GM23338 (cell line): ENCODE results near the gene UBE2H. TPM values are rescaled to one million over a fixed set of nuclear protein-coding genes. Genes with fewer than 3 reads are reported as not detected.

Source experiments
- ATAC-seq: fragments of 200-7000 bp; cut with Tn5 transposase; 3 replicates; pipeline ENCODE4 v1.9.1; 2020
- DNase-seq: peaks from one replicate; pipeline ENCODE4 v3.0.0-alpha.2; 2015; ENCODE audit warnings: low spot score
- H2AFZ ChIP-seq: fragments of 200-600 bp; sonication (generic); 2 replicates; pipeline ENCODE4 v1.8.0; 2016; ENCODE audit warnings: antibody characterized with exemption, mild to moderate bottlenecking, moderate library complexity
- H3F3A ChIP-seq: fragments of 200-600 bp; sonication (generic); replicated peaks from 2 replicates; pipeline ENCODE4 v1.8.0; 2017; ENCODE audit warnings: antibody characterized with exemption, mixed run types, low read depth
- H3K27ac ChIP-seq: fragments of 200-600 bp; sonication (generic); 2 replicates; pipeline ENCODE4 v1.6.1; 2016; ENCODE audit warnings: low read depth
- H3K27me3 ChIP-seq: fragments of 200-600 bp; sonication (generic); 2 replicates; pipeline ENCODE4 v1.8.0; 2016; ENCODE audit warnings: mild to moderate bottlenecking, mixed run types, moderate library complexity; ENCODE audit not compliant: insufficient read depth
- H3K36me3 ChIP-seq: fragments of 200-600 bp; sonication (generic); 2 replicates; pipeline ENCODE4 v1.8.0; 2016; ENCODE audit warnings: mild to moderate bottlenecking; ENCODE audit not compliant: insufficient read depth
- H3K4me1 ChIP-seq: fragments of 200-600 bp; sonication (generic); 2 replicates; pipeline ENCODE4 v1.8.0; 2016; ENCODE audit warnings: mild to moderate bottlenecking, moderate library complexity; ENCODE audit not compliant: insufficient read depth
- H3K4me2 ChIP-seq: fragments of 200-600 bp; sonication (generic); 2 replicates; pipeline ENCODE4 v1.7.1; 2017; ENCODE audit warnings: mixed run types
- H3K4me3 ChIP-seq: fragments of 200-600 bp; sonication (generic); 2 replicates; pipeline ENCODE4 v1.6.1; 2016; ENCODE audit warnings: mixed run types
- H3K79me2 ChIP-seq: fragments of 200-600 bp; sonication (generic); replicated peaks from 2 replicates; pipeline ENCODE4 v1.8.0; 2017; ENCODE audit warnings: mild to moderate bottlenecking; ENCODE audit not compliant: insufficient read depth
- H3K9me2 ChIP-seq: fragments of 200-600 bp; sonication (generic); 2 replicates; pipeline ENCODE4 v1.8.0; 2017; ENCODE audit not compliant: insufficient read depth
- H4K20me1 ChIP-seq: fragments of 200-600 bp; sonication (generic); replicated peaks from 2 replicates; pipeline ENCODE4 v1.8.0; 2017; ENCODE audit warnings: mild to moderate bottlenecking; ENCODE audit not compliant: insufficient read depth
- H3K27ac Mint-ChIP-seq: 2 replicates; pipeline ENCODE4 v1.8.0; 2020; ENCODE audit warnings: inconsistent platforms, mild to moderate bottlenecking, moderate library complexity, mixed read lengths
- H3K27me3 Mint-ChIP-seq: 3 replicates; pipeline ENCODE4 v1.8.0; 2022; ENCODE audit warnings: low read depth, mild to moderate bottlenecking, moderate library complexity, mixed read lengths, inconsistent platforms; ENCODE audit not compliant: insufficient read depth, poor library complexity
- H3K36me3 Mint-ChIP-seq: 3 replicates; pipeline ENCODE4 v1.8.0; 2021; ENCODE audit warnings: low read depth, mild to moderate bottlenecking, inconsistent platforms, moderate library complexity, mixed read lengths
- H3K4me1 Mint-ChIP-seq: 3 replicates; pipeline ENCODE4 v1.8.0; 2020; ENCODE audit warnings: mild to moderate bottlenecking, inconsistent platforms, mixed read lengths
- H3K4me3 Mint-ChIP-seq: 3 replicates; pipeline ENCODE4 v1.8.0; 2021; ENCODE audit warnings: moderate library complexity, mild to moderate bottlenecking, inconsistent platforms, mixed read lengths
- H3K9me3 Mint-ChIP-seq: 3 replicates; pipeline ENCODE4 v1.8.0; 2020; ENCODE audit warnings: moderate library complexity, mild to moderate bottlenecking, inconsistent platforms, mixed read lengths
- CREB1 ChIP-seq: fragments of 250-450 bp; sonication (Bioruptor Pico); IDR thresholded peaks from 2 replicates; pipeline ENCODE4 v1.5.0; 2020; ENCODE audit warnings: low read depth, mild to moderate bottlenecking, moderate library complexity
- EZH2 ChIP-seq: fragments of 200-600 bp; sonication (generic); IDR thresholded peaks from one replicate; pipeline ENCODE4 v1.8.0; 2017; ENCODE audit warnings: antibody characterized with exemption, mild to moderate bottlenecking, low read depth; ENCODE audit not compliant: unreplicated experiment
- EZH2phosphoT487 ChIP-seq: fragments of 200-600 bp; sonication (generic); IDR thresholded peaks from one replicate; pipeline ENCODE4 v1.8.1; 2018; ENCODE audit warnings: antibody characterized with exemption; ENCODE audit not compliant: unreplicated experiment
- JUNB ChIP-seq: IDR thresholded peaks from one replicate; pipeline ENCODE4 v1.6.1; 2016; ENCODE audit warnings: antibody characterized with exemption; ENCODE audit not compliant: unreplicated experiment
- NANOG ChIP-seq: IDR thresholded peaks from 2 replicates; pipeline ENCODE4 v1.6.1; 2016; ENCODE audit warnings: antibody characterized with exemption, borderline replicate concordance
- POLR2AphosphoS5 ChIP-seq: IDR thresholded peaks from 2 replicates; pipeline ENCODE4 v1.6.1; 2016; ENCODE audit warnings: antibody characterized with exemption, low read depth
- STAT1 ChIP-seq: IDR thresholded peaks from one replicate; pipeline ENCODE4 v1.6.1; 2016; ENCODE audit warnings: antibody characterized with exemption; ENCODE audit not compliant: unreplicated experiment
- ZNF114 ChIP-seq: fragments of 250-450 bp; sonication (Bioruptor Pico); IDR thresholded peaks from 2 replicates; pipeline ENCODE4 v1.5.0; 2020; ENCODE audit warnings: mild to moderate bottlenecking, moderate library complexity
- ZNF331 ChIP-seq: fragments of 250-450 bp; sonication (Bioruptor Pico); IDR thresholded peaks from 2 replicates; pipeline ENCODE4 v1.5.0; 2020; ENCODE audit warnings: low read depth, mild to moderate bottlenecking, moderate library complexity
- polyA plus RNA-seq: library from polyadenylated mRNA; unstranded; fragments of >200 nt; fragmentation: Nextera tagmentation; extraction: Ambion mirVana; gene quantifications from 2 replicates; pipeline ENCODE4 v1.2.1, GENCODE V29; 2016
- total RNA-seq: library from RNA; depleted of rRNA; stranded (reverse); fragments of >200 nt; shearing (Covaris generic); gene quantifications from 2 replicates; pipeline ENCODE4 v1.2.3, GENCODE V29; 2014
- TF ChIP-seq, protein P1 (sequence below): fragments of 250-450 bp; sonication (Bioruptor Pico); IDR thresholded peaks from 2 replicates; pipeline ENCODE4 v1.5.0; 2020; ENCODE audit warnings: mild to moderate bottlenecking, moderate library complexity
- TF ChIP-seq, protein P2 (sequence below): IDR thresholded peaks from 2 replicates; pipeline ENCODE4 v1.6.1; 2016; ENCODE audit warnings: antibody characterized with exemption
- TF ChIP-seq, protein P3 (sequence below), 2 experiments: fragments of 200-600 bp in 1 of 2; sonication (generic) in 1 of 2; conservative IDR thresholded peaks; 2 replicates each; pipeline versions ENCODE4 v1.5.1 to v1.6.1; 2016 to 2017; ENCODE audit warnings: antibody characterized with exemption in 2 of 2, low read depth in 2 of 2, mild to moderate bottlenecking in 2 of 2, moderate library complexity in 1 of 2

UBE2H gene
- total and polyA plus RNA-seq, 2 experiments from 2014 or later = 40.8 to 86.5 TPM

DNA sequence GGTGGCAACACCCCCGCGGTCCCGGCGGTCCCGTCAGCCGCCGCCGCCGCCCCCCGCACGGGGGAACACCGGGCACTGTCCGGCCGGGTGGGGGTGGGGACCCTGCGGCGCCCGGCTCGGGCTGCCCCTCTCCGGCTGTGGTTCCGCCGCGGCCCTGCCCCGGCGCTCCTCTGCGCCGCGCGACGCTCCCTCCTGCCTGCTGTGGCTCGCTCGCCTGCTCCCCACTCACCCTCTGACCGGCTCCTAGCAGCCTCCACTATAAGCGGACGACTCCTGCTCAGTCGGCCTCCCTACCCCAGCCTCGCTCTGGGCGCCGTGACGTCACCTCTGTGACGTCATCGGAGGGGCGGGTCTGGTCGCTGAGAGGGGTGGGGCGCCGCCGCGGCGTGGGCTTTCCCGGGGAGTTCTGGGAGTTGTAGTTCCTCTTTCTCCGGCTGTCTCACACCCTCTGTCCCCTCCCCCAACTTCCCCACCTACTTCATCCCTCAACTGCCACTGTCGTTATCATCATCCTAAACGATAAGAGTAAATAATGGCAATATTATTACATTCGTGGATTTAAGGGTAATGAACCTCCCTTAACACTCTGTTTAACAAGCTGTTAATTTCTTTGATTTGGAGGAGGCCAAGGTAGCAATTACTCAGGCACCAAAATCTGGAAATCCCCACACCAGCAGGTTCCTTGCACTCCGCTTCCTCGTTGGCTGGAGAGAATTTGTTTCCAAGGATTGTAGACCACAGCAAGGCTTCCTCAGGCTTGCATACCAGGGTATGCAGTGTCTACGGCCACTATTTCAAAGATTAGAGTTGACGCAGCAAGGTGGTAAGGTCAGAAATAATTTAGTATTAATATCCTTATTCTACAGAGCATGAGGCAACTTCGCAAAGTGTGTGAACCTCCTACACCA, at the start of gene UBE2H (continued):
- no peak for TF ChIP-seq EZH2

DNA sequence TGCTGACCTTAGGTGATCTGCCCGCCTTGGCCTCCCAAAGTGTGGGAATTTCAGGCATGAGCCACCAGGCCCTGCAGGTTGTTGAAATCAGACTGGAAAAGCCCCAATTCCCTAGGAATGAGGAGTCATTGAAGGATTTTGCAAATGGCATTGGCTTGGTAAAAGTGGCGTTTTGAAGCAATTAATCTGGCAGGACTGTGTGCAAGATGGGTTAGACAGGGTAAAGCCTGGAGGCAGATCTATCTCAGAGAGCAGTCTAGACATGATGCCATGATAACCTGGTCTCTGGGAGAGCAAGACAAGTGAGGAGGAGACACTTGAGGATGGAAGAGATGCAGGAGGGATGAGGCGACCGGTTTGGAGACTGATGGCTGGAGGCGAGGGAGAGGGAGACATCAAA, 45.7 kb upstream of the UBE2H start:
- Histone ChIP-seq H2AFZ (no peak overlapping the region), H3K4me2 (no peak overlapping the region), H4K20me1 (no peaks in the 10 kb centered on the region), H3K79me2 (no peaks in the 10 kb centered on the region), H3F3A (no peaks in the 10 kb centered on the region), H3K4me1 (no peaks in the 10 kb centered on the region), H3K27ac (no peak overlapping the region), H3K9me2 (no peaks in the 10 kb centered on the region), H3K27me3 (no peaks in the 10 kb centered on the region), H3K36me3 (no peaks in the 10 kb centered on the region), H3K4me3 (no peak overlapping the region)
- no peak for DNase-seq
- no peaks in the 10 kb centered on the region for H3K36me3 Mint-ChIP-seq
- no peak overlapping the region for H3K27ac Mint-ChIP-seq
- no peak for ATAC-seq
- H3K9me3 Mint-ChIP-seq = no peaks in the 10 kb centered on the region
- H3K27me3 Mint-ChIP-seq = peaks cover 4% of the 10 kb centered on the region
- H3K4me3 Mint-ChIP-seq = no peak overlapping the region
- no peaks in the 10 kb centered on the region for H3K4me1 Mint-ChIP-seq
- TF ChIP-seq, protein P1, sequence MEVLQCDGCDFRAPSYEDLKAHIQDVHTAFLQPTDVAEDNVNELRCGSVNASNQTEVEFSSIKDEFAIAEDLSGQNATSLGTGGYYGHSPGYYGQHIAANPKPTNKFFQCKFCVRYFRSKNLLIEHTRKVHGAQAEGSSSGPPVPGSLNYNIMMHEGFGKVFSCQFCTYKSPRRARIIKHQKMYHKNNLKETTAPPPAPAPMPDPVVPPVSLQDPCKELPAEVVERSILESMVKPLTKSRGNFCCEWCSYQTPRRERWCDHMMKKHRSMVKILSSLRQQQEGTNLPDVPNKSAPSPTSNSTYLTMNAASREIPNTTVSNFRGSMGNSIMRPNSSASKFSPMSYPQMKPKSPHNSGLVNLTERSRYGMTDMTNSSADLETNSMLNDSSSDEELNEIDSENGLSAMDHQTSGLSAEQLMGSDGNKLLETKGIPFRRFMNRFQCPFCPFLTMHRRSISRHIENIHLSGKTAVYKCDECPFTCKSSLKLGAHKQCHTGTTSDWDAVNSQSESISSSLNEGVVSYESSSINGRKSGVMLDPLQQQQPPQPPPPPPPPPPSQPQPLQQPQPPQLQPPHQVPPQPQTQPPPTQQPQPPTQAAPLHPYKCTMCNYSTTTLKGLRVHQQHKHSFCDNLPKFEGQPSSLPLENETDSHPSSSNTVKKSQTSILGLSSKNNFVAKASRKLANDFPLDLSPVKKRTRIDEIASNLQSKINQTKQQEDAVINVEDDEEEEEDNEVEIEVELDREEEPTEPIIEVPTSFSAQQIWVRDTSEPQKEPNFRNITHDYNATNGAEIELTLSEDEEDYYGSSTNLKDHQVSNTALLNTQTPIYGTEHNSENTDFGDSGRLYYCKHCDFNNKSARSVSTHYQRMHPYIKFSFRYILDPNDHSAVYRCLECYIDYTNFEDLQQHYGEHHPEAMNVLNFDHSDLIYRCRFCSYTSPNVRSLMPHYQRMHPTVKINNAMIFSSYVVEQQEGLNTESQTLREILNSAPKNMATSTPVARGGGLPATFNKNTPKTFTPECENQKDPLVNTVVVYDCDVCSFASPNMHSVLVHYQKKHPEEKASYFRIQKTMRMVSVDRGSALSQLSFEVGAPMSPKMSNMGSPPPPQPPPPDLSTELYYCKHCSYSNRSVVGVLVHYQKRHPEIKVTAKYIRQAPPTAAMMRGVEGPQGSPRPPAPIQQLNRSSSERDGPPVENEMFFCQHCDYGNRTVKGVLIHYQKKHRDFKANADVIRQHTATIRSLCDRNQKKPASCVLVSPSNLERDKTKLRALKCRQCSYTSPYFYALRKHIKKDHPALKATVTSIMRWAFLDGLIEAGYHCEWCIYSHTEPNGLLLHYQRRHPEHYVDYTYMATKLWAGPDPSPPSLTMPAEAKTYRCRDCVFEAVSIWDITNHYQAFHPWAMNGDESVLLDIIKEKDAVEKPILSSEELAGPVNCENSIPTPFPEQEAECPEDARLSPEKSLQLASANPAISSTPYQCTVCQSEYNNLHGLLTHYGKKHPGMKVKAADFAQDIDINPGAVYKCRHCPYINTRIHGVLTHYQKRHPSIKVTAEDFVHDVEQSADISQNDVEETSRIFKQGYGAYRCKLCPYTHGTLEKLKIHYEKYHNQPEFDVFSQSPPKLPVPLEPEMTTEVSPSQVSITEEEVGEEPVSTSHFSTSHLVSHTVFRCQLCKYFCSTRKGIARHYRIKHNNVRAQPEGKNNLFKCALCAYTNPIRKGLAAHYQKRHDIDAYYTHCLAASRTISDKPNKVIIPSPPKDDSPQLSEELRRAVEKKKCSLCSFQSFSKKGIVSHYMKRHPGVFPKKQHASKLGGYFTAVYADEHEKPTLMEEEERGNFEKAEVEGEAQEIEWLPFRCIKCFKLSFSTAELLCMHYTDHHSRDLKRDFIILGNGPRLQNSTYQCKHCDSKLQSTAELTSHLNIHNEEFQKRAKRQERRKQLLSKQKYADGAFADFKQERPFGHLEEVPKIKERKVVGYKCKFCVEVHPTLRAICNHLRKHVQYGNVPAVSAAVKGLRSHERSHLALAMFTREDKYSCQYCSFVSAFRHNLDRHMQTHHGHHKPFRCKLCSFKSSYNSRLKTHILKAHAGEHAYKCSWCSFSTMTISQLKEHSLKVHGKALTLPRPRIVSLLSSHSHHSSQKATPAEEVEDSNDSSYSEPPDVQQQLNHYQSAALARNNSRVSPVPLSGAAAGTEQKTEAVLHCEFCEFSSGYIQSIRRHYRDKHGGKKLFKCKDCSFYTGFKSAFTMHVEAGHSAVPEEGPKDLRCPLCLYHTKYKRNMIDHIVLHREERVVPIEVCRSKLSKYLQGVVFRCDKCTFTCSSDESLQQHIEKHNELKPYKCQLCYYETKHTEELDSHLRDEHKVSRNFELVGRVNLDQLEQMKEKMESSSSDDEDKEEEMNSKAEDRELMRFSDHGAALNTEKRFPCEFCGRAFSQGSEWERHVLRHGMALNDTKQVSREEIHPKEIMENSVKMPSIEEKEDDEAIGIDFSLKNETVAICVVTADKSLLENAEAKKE (CRISPR knock-in tag) = no peak
- TF ChIP-seq NANOG (no peak), JUNB (no peak), EZH2phosphoT487 (no peak), POLR2AphosphoS5 (no peak), ZNF114 (CRISPR knock-in tag) (no peak), ZNF331 (CRISPR knock-in tag) (no peak), EZH2 (no peak), CREB1 (CRISPR knock-in tag) (no peak), STAT1 (no peak)
- TF ChIP-seq, protein P2, sequence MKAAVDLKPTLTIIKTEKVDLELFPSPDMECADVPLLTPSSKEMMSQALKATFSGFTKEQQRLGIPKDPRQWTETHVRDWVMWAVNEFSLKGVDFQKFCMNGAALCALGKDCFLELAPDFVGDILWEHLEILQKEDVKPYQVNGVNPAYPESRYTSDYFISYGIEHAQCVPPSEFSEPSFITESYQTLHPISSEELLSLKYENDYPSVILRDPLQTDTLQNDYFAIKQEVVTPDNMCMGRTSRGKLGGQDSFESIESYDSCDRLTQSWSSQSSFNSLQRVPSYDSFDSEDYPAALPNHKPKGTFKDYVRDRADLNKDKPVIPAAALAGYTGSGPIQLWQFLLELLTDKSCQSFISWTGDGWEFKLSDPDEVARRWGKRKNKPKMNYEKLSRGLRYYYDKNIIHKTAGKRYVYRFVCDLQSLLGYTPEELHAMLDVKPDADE = no peak
- TF ChIP-seq, protein P3, sequence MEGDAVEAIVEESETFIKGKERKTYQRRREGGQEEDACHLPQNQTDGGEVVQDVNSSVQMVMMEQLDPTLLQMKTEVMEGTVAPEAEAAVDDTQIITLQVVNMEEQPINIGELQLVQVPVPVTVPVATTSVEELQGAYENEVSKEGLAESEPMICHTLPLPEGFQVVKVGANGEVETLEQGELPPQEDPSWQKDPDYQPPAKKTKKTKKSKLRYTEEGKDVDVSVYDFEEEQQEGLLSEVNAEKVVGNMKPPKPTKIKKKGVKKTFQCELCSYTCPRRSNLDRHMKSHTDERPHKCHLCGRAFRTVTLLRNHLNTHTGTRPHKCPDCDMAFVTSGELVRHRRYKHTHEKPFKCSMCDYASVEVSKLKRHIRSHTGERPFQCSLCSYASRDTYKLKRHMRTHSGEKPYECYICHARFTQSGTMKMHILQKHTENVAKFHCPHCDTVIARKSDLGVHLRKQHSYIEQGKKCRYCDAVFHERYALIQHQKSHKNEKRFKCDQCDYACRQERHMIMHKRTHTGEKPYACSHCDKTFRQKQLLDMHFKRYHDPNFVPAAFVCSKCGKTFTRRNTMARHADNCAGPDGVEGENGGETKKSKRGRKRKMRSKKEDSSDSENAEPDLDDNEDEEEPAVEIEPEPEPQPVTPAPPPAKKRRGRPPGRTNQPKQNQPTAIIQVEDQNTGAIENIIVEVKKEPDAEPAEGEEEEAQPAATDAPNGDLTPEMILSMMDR (conservative IDR thresholded peaks at IDR 0.05; ENCODE audit: low read depth in 2 of 2) = no peak
